GM10847 (cell line): ENCODE results near the gene AFAP1.

Experiments
- POLR2A ChIP-seq: IDR thresholded peaks from 2 replicates; pipeline ENCODE4 v1.6.1; 2011; ENCODE audit not compliant: insufficient read length; ENCODE audit errors: extremely low read depth

The AFAP1 gene

DNA sequence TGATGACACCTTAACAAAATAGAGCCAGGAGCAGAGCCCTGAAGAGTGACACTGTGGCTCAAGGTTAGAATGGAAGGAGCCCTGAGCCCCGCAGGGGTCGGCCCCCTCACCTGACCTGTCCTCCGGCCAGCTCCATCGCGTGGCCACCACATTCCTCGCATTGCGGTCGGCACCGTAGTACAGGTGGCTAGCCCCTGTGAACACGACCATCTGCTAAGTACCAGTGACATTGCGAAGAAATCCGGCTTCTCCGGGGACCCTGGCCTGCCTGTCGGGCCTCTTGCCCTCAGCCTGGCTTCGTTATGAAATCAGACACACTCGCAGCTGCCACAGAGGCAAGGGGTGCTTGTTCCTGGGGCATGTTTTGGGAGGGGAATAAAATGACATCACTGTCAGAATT is 179.0 kb downstream of the AFAP1 start:
- TF ChIP-seq POLR2A, result no peak

DNA sequence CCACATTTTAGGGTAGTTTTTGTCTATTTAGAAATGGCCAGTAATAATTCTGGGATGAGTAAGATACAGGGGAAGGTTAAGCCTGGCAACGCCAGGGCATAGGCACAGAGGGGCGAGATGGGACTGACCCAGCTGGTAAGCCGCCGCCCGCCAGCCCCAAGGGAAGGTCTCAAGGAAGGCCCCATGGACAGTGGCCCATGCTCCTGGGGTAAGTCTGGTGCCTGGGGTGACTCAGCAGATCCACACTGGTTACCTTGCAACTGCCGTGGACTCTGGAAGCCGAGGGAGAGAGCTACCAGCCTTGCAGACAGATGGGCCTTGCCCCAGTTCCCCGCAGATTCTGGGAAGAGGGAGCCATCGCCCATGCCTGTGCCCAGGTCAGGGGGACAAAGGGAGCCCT is 179.4 kb downstream of the AFAP1 start:
- no peak for TF ChIP-seq POLR2A

DNA sequence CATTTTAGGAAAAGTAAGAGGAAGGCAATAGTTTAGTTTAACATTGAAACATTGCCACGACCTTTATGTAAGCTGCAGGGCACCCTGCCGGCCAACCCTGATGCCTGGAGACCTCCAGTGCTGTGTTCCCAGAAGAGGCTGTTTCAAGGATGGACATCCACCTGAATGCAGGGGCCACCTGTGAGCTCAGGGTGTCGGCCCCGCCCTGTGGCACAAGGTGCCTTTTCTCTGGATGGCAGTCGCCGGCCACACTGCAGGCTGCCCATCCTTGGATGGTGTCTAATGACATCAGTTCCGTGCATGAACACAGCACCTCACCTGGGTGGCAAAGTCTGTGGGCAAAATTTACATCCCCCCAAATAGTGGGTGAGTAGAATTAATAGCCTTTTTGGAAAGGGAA is 180.0 kb downstream of the AFAP1 start:
- TF ChIP-seq POLR2A, result no peak

DNA sequence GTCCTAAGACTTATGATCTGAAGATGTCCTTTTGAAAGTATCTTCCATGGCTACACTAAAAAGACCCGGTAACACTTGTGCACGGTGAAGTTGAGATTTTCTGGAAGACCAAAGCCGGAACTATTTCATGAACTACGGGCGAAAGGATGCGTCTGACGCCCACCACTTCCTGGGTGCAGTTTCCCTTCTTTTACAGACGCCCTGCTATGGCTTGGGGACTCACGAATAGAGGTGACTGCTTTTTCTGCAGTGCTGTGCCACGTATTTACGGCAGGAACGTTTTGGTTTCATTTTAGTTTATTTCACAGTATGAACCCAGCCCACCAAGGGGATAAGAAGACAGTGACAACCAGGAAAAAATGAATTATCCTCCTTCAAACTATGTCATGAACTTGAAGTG is 180.4 kb downstream of the AFAP1 start:
- no peak for TF ChIP-seq POLR2A

DNA sequence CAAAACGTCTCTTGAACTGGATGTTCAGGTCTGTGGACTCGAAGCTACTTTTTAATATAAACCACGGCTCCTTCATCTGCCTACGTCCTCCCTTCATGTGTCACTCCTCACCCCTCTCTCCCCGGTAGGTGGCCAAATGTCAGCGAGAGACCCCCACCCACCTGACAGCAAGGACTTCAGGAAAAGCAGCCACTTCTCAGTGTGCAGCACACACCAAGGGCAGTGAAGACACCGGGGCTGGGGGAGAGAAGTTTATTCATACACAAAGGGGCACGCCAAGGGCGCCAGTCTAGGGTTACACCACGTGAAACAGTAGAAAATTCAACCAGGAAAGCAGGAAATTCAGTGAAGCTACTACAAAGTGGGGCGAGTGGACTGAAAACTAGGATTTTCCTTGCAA is 181.2 kb downstream of the AFAP1 start:
- no peak for TF ChIP-seq POLR2A

DNA sequence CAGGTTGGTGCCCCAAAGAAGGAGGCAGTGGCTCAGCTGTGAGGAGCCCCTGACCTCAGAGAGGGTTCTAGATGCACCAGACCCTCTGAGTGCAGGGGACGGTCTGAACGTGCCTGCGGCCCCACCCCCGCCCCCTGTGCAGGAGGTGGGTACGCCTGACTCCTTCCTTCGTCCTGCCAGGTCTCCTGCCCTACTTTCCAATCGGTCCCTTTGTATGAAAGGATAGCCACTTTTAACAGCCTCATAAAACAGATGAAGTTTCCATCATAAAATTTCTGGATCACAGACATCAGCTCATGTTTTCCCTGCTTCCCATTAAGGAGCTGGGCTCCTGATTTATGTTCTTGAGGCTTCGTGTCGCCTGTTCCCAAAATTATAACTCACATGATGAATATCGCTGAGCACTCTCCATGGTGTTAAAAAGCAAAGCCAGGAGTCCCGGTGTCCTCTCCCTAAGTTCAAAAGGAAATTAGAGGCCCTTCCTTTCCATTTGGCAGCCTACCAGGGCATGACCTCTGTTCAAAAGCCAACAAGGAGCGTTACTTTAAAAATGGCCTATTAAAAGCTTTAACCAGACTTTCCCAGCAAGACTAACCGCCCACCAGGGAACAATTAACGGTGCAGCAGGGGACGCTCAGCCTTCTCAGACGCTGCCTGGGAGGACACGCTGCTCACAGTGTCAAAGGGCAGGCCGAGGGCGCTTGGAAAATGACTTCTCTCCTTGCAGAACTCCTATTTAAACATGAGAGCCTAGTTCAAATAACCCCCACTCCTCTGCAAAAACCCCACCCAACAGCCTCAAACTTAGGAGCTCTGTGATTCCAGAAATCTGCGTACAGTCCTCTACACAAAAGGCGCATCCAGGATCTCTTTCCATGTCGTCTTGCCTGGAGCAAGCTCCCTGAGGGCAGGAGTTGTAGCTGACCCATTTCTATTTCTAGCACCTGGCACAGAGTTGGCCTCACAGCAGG is 181.9 kb downstream of the AFAP1 start:
- TF ChIP-seq POLR2A, result no peak

DNA sequence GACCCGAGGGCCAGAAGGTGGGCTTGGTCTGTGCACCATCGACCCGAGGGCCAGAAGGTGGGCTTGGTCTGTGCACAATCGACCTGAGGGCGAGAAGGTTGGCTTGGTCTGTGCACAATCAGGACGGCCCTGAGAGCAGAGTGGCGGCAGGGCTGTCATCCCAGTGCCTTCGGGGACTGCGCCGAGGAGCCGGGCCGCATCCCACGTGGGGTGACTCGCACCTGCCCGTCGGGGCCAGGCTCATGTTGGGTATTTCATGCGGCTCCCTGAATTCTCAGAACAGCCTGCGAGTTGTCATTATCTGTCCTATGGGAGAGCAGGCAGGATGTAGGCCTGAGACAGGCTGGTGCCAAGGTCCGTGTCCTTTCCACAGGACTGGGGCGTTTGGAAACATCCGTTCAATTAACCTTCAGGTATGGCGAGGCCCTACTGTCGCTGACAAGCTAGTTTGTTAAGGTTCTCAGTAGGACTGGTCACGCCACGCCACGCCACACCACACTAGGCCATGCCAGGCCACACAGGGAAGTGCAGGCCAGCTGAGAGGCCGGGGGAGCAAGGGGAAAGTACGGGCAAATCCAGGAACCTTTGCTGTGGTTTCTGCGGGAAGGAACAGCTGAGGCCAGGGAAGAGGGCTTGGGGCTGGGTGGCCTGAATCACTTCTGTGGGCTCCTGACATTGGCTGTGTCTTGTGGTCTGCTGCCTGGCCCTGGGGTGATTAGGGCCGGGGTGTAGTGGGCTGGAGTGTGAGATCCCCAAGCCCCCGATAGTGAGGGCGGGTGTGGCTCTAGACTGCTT is 182.9 kb downstream of the AFAP1 start:
- TF ChIP-seq POLR2A, result no peak

DNA sequence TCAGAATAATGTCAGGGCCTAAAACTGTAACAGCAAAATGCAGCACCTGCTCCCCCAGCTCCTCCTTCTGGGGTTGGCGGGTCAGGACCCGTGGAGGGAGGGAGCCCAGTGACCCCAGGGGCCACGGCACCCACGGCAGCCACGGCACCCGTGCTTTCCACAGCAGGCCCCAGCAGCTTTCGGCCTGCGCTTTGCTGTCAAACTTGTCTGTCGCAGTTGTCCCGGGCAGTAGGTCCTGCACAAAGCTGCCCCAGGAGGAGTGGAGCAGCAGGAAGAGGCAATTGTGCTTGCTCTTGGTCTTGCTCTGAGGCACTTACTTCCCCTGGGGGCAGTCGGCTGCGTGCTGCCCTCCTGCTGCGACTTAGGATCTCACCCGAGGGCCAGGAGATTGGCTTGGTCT is 183.6 kb downstream of the AFAP1 start:
- TF ChIP-seq POLR2A, result no peak

DNA sequence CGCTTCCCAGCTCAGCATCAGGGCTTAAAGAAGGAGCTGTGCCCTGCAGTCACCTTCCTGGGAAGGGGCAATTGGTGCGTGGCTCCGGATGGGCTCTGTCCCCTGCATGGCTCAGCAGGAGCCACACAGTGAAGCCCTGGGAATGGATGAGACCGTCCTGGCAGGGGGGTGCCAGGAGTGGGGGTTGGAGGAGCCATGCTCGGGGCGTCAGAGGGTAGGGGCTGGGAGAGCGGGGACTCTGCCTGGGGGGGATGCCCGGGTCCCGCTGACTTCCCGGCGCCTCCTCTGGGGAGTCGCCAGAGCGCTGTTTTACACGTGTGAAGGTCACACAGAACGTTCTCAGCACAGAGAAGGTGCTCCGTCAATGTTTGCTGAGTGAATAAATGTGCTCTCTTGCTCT is 184.1 kb downstream of the AFAP1 start:
- TF ChIP-seq POLR2A, result no peak

DNA sequence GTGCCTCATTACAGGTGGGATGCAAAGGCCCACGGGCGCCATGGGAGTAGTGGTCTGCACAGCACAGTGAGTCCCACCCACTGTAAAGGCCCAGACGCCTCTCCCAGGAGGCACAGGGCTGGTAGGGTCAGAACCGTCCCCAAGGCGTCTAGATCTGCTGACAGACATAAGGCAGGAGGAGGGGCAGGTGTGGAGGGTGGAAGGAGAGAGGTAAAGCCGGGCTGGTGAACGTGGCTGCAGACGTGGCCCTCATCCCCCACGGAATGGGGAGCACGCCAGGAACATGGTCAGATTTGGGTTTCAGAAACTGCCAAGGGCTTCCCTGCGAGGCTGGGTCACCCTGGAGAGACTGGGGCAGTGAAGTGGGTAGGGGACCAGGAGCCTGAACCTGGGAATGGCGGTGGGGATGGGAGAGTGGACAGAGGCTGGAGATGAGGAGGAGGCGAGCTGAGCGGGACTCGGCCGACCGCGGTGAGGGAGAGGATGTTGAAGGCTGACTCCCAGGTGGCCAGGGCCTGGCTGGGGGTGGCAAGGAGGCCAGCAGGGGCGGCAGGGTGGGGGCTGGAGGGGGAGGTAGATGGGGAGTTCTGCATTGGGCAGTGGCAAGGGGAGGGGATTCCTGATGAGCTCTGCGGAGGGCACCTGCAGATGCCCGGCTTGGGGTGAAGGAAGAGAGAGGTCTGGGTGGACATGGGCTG is 184.9 kb downstream of the AFAP1 start:
- TF ChIP-seq POLR2A, result no peak

DNA sequence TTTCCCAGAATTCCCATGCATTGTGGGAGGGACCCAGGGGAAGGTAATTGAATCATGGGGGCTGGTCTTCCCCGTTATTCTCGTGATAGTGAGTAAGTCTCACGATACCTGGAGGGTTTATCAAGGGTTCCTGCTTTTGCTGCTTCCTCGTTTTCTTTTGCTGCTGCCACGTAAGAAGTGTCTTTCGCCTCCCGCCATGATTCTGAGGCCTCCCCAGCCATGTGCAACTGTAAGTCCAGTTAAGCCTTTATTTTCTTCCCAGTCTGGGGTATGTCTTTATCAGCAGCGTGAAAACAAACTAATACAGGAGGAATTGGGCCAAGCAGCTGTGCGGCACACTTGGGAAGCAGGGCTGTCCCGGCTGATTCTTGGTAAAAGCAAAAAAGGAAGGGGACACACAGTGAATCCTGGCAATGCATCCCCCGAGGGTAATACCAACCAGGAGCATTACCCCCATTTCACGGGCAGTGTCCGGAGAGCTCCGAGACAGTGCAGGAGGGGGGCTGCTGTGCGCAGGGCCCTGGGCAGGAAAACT is 185.7 kb downstream of the AFAP1 start:
- no peak for TF ChIP-seq POLR2A

DNA sequence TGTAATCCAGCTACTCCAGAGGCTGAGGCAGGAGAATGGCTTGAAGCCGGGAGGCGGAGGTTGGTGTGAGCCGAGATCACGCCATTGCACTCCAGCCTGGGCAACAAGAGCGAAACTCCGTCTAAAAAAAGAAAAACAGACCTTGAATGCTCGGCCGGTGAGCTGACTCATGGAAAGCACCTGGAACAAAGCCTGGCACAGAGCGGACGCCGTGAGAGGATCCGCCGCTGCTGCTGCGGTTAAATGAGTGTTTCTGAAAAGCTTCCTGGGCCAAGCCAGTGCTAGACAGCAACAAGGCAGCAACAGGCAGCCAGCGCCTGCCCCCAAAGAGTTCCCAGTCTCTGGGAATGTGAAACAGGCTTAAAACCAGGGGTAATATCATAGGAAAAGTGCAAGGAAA is 186.4 kb downstream of the AFAP1 start:
- TF ChIP-seq POLR2A, result no peak

DNA sequence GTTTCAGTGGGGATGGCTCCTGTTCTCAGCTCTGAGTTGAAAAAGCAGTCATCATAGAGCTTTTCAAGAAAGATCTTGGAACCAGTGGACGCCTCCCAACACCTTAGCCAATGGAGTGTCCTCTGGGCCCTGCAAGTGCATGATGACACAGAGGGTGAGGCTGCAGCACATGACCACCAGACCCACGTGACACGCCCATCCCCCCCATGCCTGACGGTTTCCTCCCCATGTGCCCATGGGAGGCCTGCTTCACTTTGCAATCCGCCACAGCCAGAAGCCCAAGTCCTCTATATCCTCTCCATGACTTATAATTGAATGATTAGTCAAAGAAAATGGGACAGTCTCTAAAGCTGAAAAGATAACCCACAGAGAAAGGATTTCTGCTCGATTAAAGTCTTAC is 187.0 kb downstream of the AFAP1 start:
- TF ChIP-seq POLR2A, result no peak

DNA sequence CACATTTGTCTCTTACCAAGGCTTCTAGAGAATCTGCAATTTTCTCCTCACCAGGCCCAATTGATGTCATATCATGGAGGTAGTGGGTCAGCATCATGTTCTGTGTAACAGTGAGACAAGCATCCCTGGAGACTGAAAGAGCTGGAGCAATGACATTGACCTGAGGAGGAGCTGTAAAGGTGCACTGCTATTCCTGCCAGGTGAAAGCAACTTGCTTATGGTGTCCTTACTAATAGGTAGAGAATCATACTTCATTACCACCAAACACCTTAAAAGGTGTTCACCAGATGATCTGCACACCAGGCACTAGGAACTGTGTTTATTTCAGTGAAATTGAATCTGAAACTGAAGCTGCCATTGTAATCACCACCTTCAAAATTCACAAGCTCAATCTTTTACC is 188.7 kb downstream of the AFAP1 start:
- TF ChIP-seq POLR2A, result no peak

DNA sequence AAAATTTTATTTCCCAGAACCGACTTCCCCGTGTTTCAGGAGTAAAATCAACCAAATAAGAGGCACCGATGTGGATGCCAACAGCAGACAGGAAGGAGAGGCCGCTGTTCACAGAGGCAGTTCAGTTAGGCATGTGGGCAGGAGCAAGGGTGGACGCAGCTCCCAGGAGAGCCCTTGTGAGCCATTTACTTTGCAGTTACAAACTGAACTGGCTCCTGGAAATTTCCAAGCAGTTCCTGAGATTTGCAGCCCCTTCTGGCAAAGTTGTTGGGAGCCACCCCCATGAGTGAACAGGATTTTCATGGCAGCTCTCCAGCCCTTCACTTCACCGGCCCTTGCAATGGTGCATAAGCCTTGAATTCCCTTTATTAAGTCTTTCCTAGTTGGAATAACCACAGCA is 189.1 kb downstream of the AFAP1 start:
- TF ChIP-seq POLR2A, result no peak
